SK-N-SH treated with all-trans-retinoic acid at 6 μM for 48 hours (cell line): ENCODE results near the gene ZRANB2.

Experiments
- OSR1 ChIP-seq: fragments of 250-450 bp; sonication (Bioruptor Pico); IDR thresholded peaks from 2 replicates; pipeline ENCODE4 v1.8.0; 2022; ENCODE audit warnings: moderate library complexity, mild to moderate bottlenecking, inconsistent platforms
- PPARA ChIP-seq: fragments of 250-450 bp; sonication (Bioruptor Pico); IDR thresholded peaks from 2 replicates; pipeline ENCODE4 v1.5.0; 2020; ENCODE audit warnings: mild to moderate bottlenecking, borderline replicate concordance
- TOX ChIP-seq: fragments of 250-450 bp; sonication (Bioruptor Pico); IDR thresholded peaks from 2 replicates; pipeline ENCODE4 v1.8.0; 2021; ENCODE audit warnings: mild to moderate bottlenecking, moderate library complexity, borderline replicate concordance
- ZFP30 ChIP-seq: fragments of 450-650 bp; formaldehyde crosslinking; IDR thresholded peaks from 2 replicates; pipeline ENCODE4 v1.5.0; 2022; ENCODE audit warnings: mild to moderate bottlenecking, moderate library complexity
- ZNF565 ChIP-seq: fragments of 450-650 bp; formaldehyde crosslinking; conservative IDR thresholded peaks from 2 replicates; pipeline ENCODE4 v1.5.0; 2020; ENCODE audit warnings: low read depth, mild to moderate bottlenecking, moderate library complexity

DNA sequence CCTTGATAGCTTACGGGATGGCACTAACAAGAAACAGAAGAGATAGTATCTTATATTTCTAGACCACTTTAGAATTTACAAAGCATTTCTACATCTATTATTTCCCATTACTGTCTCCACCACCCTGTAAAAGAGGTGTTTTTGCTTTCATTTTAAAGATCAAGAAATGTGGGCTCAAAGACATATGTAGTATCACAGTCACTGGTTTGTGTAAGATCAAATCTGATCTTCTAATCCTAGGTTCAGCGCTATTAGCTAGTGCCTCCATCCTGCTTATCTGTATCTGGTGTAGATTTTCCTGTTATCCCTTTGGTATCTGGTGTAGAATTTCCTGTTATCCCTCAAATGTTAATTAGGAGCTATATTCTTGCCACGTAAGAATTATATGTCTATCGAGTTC, 23.6 kb upstream of the ZRANB2 start:
- TF ChIP-seq TOX (CRISPR knock-in tag) (no peak), ZFP30 (no peak), ZNF565 (CRISPR knock-in tag) (no peak), PPARA (CRISPR knock-in tag) (no peak), OSR1 (CRISPR knock-in tag) (no peak)
